ENCODE measurements around the gene PARVB.

- no peak for TF ChIP-seq CTCF (conservative IDR thresholded peaks at IDR 0.05; ENCODE audit: low read depth, low read length)
- no peak for TF ChIP-seq EZH2 (IDR thresholded peaks at IDR 0.05; ENCODE audit: low read length, unreplicated experiment)
These were observed 24.0 kb upstream of the PARVB start for GRCh38 chr22:44000123-44000522.

Data from PC-3 (cell line).